ENCODE data around the gene LRTM1. TPM values are rescaled to one million over a fixed set of nuclear protein-coding genes. Genes with fewer than 3 reads are reported as not detected.
A peak's percentile ranks its signal among the peaks of the same experiment; 100 is the strongest.

LRTM1 gene
- total RNA-seq, 1 donor from 2014 or later: not detected

DNA sequence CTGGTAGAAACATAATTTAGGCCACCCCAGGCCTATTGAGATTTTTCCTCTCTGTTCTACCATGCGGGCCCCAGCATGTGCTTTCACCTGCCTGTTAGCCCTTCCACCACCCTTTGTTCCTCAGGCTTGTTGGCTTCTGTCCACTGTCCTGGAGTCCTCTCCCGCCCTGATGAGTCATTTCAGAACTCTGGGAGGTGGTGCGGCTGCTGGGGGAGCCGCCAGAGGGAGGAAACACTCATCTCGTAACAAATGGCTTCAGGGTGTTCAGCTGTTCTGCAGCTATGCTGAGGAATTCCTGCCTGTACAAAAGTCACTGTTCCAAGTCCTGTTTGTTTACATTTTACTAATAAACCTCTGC is 36.3 kb downstream of the LRTM1 start:
- H3K9me3 Mint-ChIP-seq (ENCODE audit: low read depth): no peaks in the 10 kb centered on the region
- peaks cover 9% of the 10 kb centered on the region for H3K4me1 Mint-ChIP-seq (ENCODE audit: low read depth)
- H3K36me3 Mint-ChIP-seq (ENCODE audit: insufficient read depth): no peaks in the 10 kb centered on the region
- H3K27ac Mint-ChIP-seq: peak overlapping the region; percentile 85
- no peak for DNase-seq (ENCODE audit: low spot score, unreplicated experiment)
- TF ChIP-seq, protein P1, sequence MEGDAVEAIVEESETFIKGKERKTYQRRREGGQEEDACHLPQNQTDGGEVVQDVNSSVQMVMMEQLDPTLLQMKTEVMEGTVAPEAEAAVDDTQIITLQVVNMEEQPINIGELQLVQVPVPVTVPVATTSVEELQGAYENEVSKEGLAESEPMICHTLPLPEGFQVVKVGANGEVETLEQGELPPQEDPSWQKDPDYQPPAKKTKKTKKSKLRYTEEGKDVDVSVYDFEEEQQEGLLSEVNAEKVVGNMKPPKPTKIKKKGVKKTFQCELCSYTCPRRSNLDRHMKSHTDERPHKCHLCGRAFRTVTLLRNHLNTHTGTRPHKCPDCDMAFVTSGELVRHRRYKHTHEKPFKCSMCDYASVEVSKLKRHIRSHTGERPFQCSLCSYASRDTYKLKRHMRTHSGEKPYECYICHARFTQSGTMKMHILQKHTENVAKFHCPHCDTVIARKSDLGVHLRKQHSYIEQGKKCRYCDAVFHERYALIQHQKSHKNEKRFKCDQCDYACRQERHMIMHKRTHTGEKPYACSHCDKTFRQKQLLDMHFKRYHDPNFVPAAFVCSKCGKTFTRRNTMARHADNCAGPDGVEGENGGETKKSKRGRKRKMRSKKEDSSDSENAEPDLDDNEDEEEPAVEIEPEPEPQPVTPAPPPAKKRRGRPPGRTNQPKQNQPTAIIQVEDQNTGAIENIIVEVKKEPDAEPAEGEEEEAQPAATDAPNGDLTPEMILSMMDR (IDR thresholded peaks at IDR 0.05; ENCODE audit: unreplicated experiment): peak; percentile 14
- peaks cover 7% of the 10 kb centered on the region for H3K27me3 Mint-ChIP-seq
- no peak overlapping the region for H3K4me3 Mint-ChIP-seq (ENCODE audit: low read depth)

DNA sequence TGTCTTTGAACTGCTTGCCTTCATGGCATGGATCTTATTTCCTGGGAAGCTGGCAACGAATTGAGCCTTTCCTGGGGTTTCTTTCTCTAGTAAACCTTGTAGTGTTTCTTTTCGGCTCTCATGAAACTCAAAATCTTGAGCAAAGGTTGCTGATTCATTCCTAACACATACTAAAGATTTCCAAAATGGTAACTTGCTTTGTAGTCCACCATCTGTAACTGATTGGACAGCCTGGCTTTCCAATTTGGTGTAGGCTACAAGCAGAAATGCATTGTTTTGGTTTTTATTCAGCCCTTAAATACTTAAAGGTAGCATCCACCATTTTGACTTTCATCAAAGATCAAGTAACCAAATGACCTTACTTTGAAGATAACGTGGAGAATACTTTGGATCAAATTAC is 38.1 kb downstream of the LRTM1 start:
- H3K4me1 Mint-ChIP-seq (ENCODE audit: low read depth): peaks cover 9% of the 10 kb centered on the region
- TF ChIP-seq, protein P1 (IDR thresholded peaks at IDR 0.05; ENCODE audit: unreplicated experiment): no peak
- no peak overlapping the region for H3K27ac Mint-ChIP-seq
- H3K27me3 Mint-ChIP-seq: peaks cover 7% of the 10 kb centered on the region
- H3K4me3 Mint-ChIP-seq (ENCODE audit: low read depth): no peak overlapping the region
- H3K36me3 Mint-ChIP-seq (ENCODE audit: insufficient read depth): no peaks in the 10 kb centered on the region
- DNase-seq (ENCODE audit: low spot score, unreplicated experiment): no peak
- no peaks in the 10 kb centered on the region for H3K9me3 Mint-ChIP-seq (ENCODE audit: low read depth)

DNA sequence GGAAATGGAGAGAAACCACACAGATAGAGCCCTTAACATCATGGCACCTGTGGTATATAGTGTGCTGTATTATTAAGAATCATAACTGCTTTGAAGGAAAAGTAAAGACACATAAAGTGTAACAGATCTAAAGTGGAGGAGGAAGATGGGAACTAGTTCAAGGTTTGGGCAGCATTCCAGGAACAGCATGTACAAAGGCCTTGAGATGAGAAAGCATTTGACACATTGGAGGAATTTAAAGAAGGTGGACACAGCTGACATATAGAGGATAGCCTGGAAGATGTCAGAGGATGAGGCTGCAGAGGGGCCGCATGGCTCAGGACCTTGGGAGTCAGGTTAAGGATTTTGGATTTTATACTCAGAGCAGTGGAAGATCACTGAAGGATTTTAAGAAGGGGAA is 39.0 kb downstream of the LRTM1 start:
- TF ChIP-seq, protein P1 (IDR thresholded peaks at IDR 0.05; ENCODE audit: unreplicated experiment): no peak
- H3K36me3 Mint-ChIP-seq (ENCODE audit: insufficient read depth): no peaks in the 10 kb centered on the region

DNA sequence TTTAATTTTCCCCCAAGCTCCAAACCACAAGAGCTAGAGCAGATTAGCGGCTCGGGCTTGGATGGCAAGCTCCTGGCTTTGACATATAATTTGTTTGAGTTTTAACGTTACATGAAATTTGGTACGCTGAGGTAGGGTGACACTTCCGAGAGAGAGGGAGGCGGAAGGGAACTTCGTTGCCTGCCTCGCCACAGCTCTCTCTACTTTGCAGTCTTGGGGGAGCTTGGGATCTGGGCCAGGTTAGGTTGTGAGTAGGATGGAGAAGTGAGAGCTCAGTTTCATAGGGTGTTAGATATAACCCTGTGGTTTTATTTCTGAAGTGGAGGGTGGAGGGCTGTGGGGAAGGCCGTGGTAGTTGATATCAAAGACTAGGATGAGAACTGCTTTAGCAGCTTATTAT is 39.7 kb downstream of the LRTM1 start:
- no peak overlapping the region for H3K27ac Mint-ChIP-seq
- H3K4me1 Mint-ChIP-seq (ENCODE audit: low read depth): peaks cover 9% of the 10 kb centered on the region
- TF ChIP-seq, protein P1 (IDR thresholded peaks at IDR 0.05; ENCODE audit: unreplicated experiment): no peak
- H3K27me3 Mint-ChIP-seq: peaks cover 11% of the 10 kb centered on the region
- no peak for DNase-seq (ENCODE audit: low spot score, unreplicated experiment)
- no peaks in the 10 kb centered on the region for H3K9me3 Mint-ChIP-seq (ENCODE audit: low read depth)
- H3K36me3 Mint-ChIP-seq (ENCODE audit: insufficient read depth): no peaks in the 10 kb centered on the region
- no peak overlapping the region for H3K4me3 Mint-ChIP-seq (ENCODE audit: low read depth)

More for the DNA sequence above, 39.0 kb downstream of the LRTM1 start:
- Mint-ChIP-seq H3K4me1 (ENCODE audit: low read depth) (peaks cover 9% of the 10 kb centered on the region), H3K27ac (no peak overlapping the region), H3K9me3 (ENCODE audit: low read depth) (no peaks in the 10 kb centered on the region), H3K4me3 (ENCODE audit: low read depth) (no peak overlapping the region), H3K27me3 (peaks cover 7% of the 10 kb centered on the region)
- DNase-seq (ENCODE audit: low spot score, unreplicated experiment): no peak

DNA sequence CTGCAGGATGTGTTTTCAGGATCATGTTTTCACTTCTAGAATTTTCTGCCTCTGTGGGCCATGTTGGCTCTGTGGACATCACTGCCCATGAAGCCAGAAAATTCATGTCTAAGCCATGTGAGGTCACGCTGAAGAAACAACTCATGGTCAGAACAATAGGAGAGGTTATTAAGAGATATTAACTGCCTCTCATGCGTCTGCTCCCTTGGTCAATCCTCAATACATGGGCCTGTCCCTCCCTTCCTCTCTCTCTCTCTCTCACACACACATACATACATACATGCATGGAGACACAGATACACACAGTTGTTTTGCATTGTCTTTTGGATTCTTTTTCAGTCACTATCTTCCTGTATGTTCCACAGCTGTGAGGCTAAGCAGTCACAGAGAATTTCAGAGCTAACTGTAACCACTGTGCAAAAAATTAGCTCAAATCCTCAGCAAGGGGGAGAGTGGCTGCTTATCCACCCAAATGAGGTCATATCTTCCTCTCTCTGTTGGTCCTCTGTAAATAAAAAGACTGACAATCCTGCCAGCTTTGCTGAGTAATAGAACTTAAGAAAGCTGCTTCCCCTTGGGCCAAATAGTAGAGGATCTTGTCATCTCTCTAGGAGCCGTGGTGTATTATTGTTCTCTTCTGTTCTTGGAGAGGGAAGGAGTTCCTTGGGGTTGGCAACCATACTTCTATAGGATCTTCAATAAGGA is 45.6 kb downstream of the LRTM1 start:
- no peaks in the 10 kb centered on the region for H3K36me3 Mint-ChIP-seq (ENCODE audit: insufficient read depth)
- H3K4me1 Mint-ChIP-seq (ENCODE audit: low read depth): no peaks in the 10 kb centered on the region
- no peak for DNase-seq (ENCODE audit: low spot score, unreplicated experiment)
- no peak overlapping the region for H3K4me3 Mint-ChIP-seq (ENCODE audit: low read depth)
- TF ChIP-seq, protein P1 (IDR thresholded peaks at IDR 0.05; ENCODE audit: unreplicated experiment): no peak
- H3K9me3 Mint-ChIP-seq (ENCODE audit: low read depth): no peaks in the 10 kb centered on the region
- no peak overlapping the region for H3K27ac Mint-ChIP-seq
- peaks cover 5% of the 10 kb centered on the region for H3K27me3 Mint-ChIP-seq
